HepG2 (cell line): ENCODE results near the gene CCDC148. TPM values are rescaled to one million over a fixed set of nuclear protein-coding genes. Genes with fewer than 3 reads are reported as not detected.

Source experiments
- BCL6 ChIP-seq: IDR thresholded peaks from 2 replicates; pipeline ENCODE4 v1.6.1; 2016; ENCODE audit warnings: missing genetic modification reagents, missing compliant biosample characterization
- CCDC6 ChIP-seq: sonication (generic); formaldehyde crosslinking; IDR thresholded peaks from 2 replicates; pipeline ENCODE4 v1.8.1; 2022; ENCODE audit warnings: mild to moderate bottlenecking, missing genetic modification reagents, moderate library complexity
- FOSL2 ChIP-seq: sonication (generic); formaldehyde crosslinking; IDR thresholded peaks from 2 replicates; pipeline ENCODE4 v1.4.0; 2020; ENCODE audit warnings: missing genetic modification reagents
- FOXK2 ChIP-seq: fragments of 450-650 bp; IDR thresholded peaks from 2 replicates; pipeline ENCODE4 v1.6.1; 2016
- GFI1 ChIP-seq: sonication (generic); formaldehyde crosslinking; IDR thresholded peaks from 2 replicates; pipeline ENCODE4 v1.5.0; 2020; ENCODE audit warnings: missing genetic modification reagents, mild to moderate bottlenecking, borderline replicate concordance
- GLI4 ChIP-seq: sonication (generic); formaldehyde crosslinking; IDR thresholded peaks from 2 replicates; pipeline ENCODE4 v1.5.1; 2020; ENCODE audit warnings: missing genetic modification reagents, mild to moderate bottlenecking, moderate library complexity, borderline replicate concordance
- PAF1 ChIP-seq: IDR thresholded peaks from 2 replicates; pipeline ENCODE4 v1.6.1; 2016; ENCODE audit warnings: missing genetic modification reagents, missing compliant biosample characterization
- SP2 ChIP-seq: sonication (generic); formaldehyde crosslinking; IDR thresholded peaks from 2 replicates; pipeline ENCODE4 v1.5.1; 2020; ENCODE audit warnings: mild to moderate bottlenecking, missing genetic modification reagents
- WIZ ChIP-seq: sonication (generic); formaldehyde crosslinking; IDR thresholded peaks from 2 replicates; pipeline ENCODE4 v1.5.1; 2020; ENCODE audit warnings: mild to moderate bottlenecking, missing genetic modification reagents
- ZBTB7A ChIP-seq: sonication (generic); formaldehyde crosslinking; IDR thresholded peaks from 2 replicates; pipeline ENCODE4 v1.8.0; 2022; ENCODE audit warnings: mild to moderate bottlenecking, missing genetic modification reagents
- ZC3H13 ChIP-seq: sonication (generic); formaldehyde crosslinking; IDR thresholded peaks from 2 replicates; pipeline ENCODE4 v1.8.1; 2023; ENCODE audit warnings: mild to moderate bottlenecking, missing genetic modification reagents, moderate library complexity
- ZFP37 ChIP-seq: sonication (generic); formaldehyde crosslinking; IDR thresholded peaks from 2 replicates; pipeline ENCODE4 v1.4.0; 2020; ENCODE audit warnings: missing genetic modification reagents, borderline replicate concordance
- ZMYM3 ChIP-seq: sonication (generic); formaldehyde crosslinking; IDR thresholded peaks from 2 replicates; pipeline ENCODE4 v1.5.1; 2020; ENCODE audit warnings: mild to moderate bottlenecking, missing genetic modification reagents
- ZNF234 ChIP-seq: sonication (generic); formaldehyde crosslinking; conservative IDR thresholded peaks from 2 replicates; pipeline ENCODE4 v1.5.1; 2020; ENCODE audit warnings: mild to moderate bottlenecking, missing genetic modification reagents
- ZNF263 ChIP-seq: sonication (generic); formaldehyde crosslinking; IDR thresholded peaks from 2 replicates; pipeline ENCODE4 v1.4.0; 2020; ENCODE audit warnings: missing genetic modification reagents
- ZNF343 ChIP-seq: sonication (generic); formaldehyde crosslinking; IDR thresholded peaks from 2 replicates; pipeline ENCODE4 v1.4.0; 2020; ENCODE audit warnings: mild to moderate bottlenecking, missing genetic modification reagents
- ZNF558 ChIP-seq: sonication (generic); formaldehyde crosslinking; IDR thresholded peaks from 2 replicates; pipeline ENCODE4 v1.9.0; 2022; ENCODE audit warnings: mild to moderate bottlenecking, missing genetic modification reagents, borderline replicate concordance
- ZNF598 ChIP-seq: sonication (generic); formaldehyde crosslinking; IDR thresholded peaks from 2 replicates; pipeline ENCODE4 v1.5.1; 2020; ENCODE audit warnings: mild to moderate bottlenecking, missing genetic modification reagents, borderline replicate concordance
- ZNF850 ChIP-seq: sonication (generic); formaldehyde crosslinking; conservative IDR thresholded peaks from 2 replicates; pipeline ENCODE4 v1.9.0; 2021; ENCODE audit warnings: mild to moderate bottlenecking, missing genetic modification reagents
- ZSCAN20 ChIP-seq: sonication (generic); formaldehyde crosslinking; IDR thresholded peaks from 2 replicates; pipeline ENCODE4 v1.4.0; 2020; ENCODE audit warnings: missing genetic modification reagents, mild to moderate bottlenecking, borderline replicate concordance
- ZSCAN31 ChIP-seq: sonication (generic); formaldehyde crosslinking; IDR thresholded peaks from 2 replicates; pipeline ENCODE4 v1.5.0; 2020; ENCODE audit warnings: low read depth, mild to moderate bottlenecking, missing genetic modification reagents
- polyA plus RNA-seq, 8 experiments: library from polyadenylated mRNA; depleted of rRNA in 3 of 8; stranded (reverse) in 7 of 8; unstranded in 1 of 8; fragments of >200 nt; fragmentation: Illumina TruSeq in 4 of 8; extraction: Trizol in 4 of 8; gene quantifications; 2 replicates each; pipeline versions ENCODE4 v1.2.1 to v1.2.3, GENCODE V29; 2011 to 2016; ENCODE audit warnings: low read depth in 4 of 8, missing spikeins in 1 of 8, mixed read lengths in 1 of 8; ENCODE audit not compliant: insufficient read depth in 1 of 8
- total RNA-seq, 5 experiments: library from RNA; depleted of rRNA; stranded (reverse); fragments of >200 nt; fragmentation: Illumina TruSeq; extraction: Trizol; gene quantifications; 2 replicates each; pipeline ENCODE4 v1.2.3, GENCODE V29; 2016; ENCODE audit warnings: low read depth in 1 of 5
- TF ChIP-seq, protein P1 (sequence below): sonication (generic); formaldehyde crosslinking; IDR thresholded peaks from 2 replicates; pipeline ENCODE4 v1.4.0; 2020; ENCODE audit warnings: missing genetic modification reagents
- TF ChIP-seq, protein P2 (sequence below): sonication (generic); formaldehyde crosslinking; IDR thresholded peaks from 2 replicates; pipeline ENCODE4 v1.4.0; 2020; ENCODE audit warnings: mild to moderate bottlenecking, missing genetic modification reagents, borderline replicate concordance
- TF ChIP-seq, protein P3 (sequence below): sonication (generic); formaldehyde crosslinking; IDR thresholded peaks from 2 replicates; pipeline ENCODE4 v1.4.0; 2020; ENCODE audit warnings: missing genetic modification reagents, borderline replicate concordance
- TF ChIP-seq, protein P4 (sequence below): sonication (generic); formaldehyde crosslinking; conservative IDR thresholded peaks from 2 replicates; pipeline ENCODE4 v1.4.0; 2020; ENCODE audit warnings: missing genetic modification reagents

The CCDC148 gene
- total and polyA plus RNA-seq, 2 of the 13 experiments (the other 11 are each of a cell fraction or from before 2014, with no cell fraction given), result 0.30 to 0.49 TPM

DNA sequence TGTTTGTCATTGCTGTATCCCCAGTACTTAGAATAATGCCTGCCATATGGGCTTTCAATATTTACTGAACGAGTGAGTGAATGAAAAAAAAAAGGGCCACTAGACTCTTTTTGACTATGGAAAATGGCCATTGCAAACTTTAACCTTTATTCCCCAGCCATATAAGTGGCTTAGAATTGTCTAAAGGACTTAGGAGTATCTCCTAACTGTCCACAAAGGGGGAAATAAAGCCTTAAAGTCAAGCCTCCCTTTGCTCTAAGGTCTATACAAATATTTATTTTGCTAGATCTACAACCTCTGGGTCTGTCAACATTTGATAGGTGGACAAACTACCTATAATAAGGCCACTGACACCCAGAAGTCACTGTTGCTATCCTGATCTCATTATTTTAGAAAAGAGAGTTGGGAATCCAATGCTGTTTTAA lies 329.2 kb downstream of the CCDC148 start (continued):
- TF ChIP-seq ZFP37 (CRISPR knock-in tag) (no peak), SP2 (no peak), GLI4 (CRISPR knock-in tag) (no peak), WIZ (CRISPR knock-in tag) (no peak), ZMYM3 (CRISPR knock-in tag) (no peak), ZC3H13 (CRISPR knock-in tag) (no peak), ZNF263 (CRISPR knock-in tag) (no peak), ZBTB7A (CRISPR knock-in tag) (no peak), ZNF850 (CRISPR knock-in tag) (no peak), ZSCAN31 (CRISPR knock-in tag) (0 out of 2 replicates have a peak, but pooled peaks have one; percentile 26), ZNF598 (CRISPR knock-in tag) (no peak), GFI1 (CRISPR knock-in tag) (no peak), ZSCAN20 (CRISPR knock-in tag) (peak; percentile 45; the same call in 1 of the 2 replicates), ZNF343 (no peak), CCDC6 (CRISPR knock-in tag) (no peak), FOSL2 (CRISPR knock-in tag) (no peak), BCL6 (peak; percentile 57; the same call in 1 of the 2 replicates), ZNF558 (no peak), FOXK2 (no peak), ZNF234 (CRISPR knock-in tag) (no peak), PAF1 (CRISPR knock-in tag) (no peak)
- TF ChIP-seq, protein P1, sequence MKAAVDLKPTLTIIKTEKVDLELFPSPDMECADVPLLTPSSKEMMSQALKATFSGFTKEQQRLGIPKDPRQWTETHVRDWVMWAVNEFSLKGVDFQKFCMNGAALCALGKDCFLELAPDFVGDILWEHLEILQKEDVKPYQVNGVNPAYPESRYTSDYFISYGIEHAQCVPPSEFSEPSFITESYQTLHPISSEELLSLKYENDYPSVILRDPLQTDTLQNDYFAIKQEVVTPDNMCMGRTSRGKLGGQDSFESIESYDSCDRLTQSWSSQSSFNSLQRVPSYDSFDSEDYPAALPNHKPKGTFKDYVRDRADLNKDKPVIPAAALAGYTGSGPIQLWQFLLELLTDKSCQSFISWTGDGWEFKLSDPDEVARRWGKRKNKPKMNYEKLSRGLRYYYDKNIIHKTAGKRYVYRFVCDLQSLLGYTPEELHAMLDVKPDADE (CRISPR knock-in tag), result no peak
- TF ChIP-seq, protein P2, sequence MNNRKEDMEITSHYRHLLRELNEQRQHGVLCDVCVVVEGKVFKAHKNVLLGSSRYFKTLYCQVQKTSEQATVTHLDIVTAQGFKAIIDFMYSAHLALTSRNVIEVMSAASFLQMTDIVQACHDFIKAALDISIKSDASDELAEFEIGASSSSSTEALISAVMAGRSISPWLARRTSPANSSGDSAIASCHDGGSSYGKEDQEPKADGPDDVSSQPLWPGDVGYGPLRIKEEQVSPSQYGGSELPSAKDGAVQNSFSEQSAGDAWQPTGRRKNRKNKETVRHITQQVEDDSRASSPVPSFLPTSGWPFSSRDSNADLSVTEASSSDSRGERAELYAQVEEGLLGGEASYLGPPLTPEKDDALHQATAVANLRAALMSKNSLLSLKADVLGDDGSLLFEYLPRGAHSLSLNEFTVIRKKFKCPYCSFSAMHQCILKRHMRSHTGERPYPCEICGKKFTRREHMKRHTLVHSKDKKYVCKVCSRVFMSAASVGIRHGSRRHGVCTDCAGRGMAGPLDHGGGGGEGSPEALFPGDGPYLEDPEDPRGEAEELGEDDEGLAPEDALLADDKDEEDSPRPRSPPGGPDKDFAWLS (CRISPR knock-in tag), result no peak
- TF ChIP-seq, protein P3, sequence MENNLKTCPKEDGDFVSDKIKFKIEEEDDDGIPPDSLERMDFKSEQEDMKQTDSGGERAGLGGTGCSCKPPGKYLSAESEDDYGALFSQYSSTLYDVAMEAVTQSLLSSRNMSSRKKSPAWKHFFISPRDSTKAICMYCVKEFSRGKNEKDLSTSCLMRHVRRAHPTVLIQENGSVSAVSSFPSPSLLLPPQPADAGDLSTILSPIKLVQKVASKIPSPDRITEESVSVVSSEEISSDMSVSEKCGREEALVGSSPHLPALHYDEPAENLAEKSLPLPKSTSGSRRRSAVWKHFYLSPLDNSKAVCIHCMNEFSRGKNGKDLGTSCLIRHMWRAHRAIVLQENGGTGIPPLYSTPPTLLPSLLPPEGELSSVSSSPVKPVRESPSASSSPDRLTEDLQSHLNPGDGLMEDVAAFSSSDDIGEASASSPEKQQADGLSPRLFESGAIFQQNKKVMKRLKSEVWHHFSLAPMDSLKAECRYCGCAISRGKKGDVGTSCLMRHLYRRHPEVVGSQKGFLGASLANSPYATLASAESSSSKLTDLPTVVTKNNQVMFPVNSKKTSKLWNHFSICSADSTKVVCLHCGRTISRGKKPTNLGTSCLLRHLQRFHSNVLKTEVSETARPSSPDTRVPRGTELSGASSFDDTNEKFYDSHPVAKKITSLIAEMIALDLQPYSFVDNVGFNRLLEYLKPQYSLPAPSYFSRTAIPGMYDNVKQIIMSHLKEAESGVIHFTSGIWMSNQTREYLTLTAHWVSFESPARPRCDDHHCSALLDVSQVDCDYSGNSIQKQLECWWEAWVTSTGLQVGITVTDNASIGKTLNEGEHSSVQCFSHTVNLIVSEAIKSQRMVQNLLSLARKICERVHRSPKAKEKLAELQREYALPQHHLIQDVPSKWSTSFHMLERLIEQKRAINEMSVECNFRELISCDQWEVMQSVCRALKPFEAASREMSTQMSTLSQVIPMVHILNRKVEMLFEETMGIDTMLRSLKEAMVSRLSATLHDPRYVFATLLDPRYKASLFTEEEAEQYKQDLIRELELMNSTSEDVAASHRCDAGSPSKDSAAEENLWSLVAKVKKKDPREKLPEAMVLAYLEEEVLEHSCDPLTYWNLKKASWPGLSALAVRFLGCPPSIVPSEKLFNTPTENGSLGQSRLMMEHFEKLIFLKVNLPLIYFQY (CRISPR knock-in tag), result no peak
- TF ChIP-seq, protein P4, sequence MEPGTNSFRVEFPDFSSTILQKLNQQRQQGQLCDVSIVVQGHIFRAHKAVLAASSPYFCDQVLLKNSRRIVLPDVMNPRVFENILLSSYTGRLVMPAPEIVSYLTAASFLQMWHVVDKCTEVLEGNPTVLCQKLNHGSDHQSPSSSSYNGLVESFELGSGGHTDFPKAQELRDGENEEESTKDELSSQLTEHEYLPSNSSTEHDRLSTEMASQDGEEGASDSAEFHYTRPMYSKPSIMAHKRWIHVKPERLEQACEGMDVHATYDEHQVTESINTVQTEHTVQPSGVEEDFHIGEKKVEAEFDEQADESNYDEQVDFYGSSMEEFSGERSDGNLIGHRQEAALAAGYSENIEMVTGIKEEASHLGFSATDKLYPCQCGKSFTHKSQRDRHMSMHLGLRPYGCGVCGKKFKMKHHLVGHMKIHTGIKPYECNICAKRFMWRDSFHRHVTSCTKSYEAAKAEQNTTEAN (CRISPR knock-in tag), result no peak
